Glutamatergic neuron (in vitro differentiated cells): Measurements from ENCODE around the gene FAM20B. TPM values are rescaled to one million over a fixed set of nuclear protein-coding genes. Genes with fewer than 3 reads are reported as not detected.
"Not testable (repeated sequence)": the region's sequence is repeated elsewhere in the genome, so short reads cannot be mapped to it uniquely, and the experiment has no call there.

ENCODE experiments used
- DNase-seq: peaks from one replicate; pipeline ENCODE4 v3.0.0; 2022
- H3K27ac Mint-ChIP-seq: one replicate; pipeline ENCODE4 v1.8.0; 2020; ENCODE audit warnings: mild to moderate bottlenecking, mixed read lengths, inconsistent platforms; ENCODE audit not compliant: unreplicated experiment
- H3K27me3 Mint-ChIP-seq: one replicate; pipeline ENCODE4 v1.8.0; 2020; ENCODE audit warnings: mild to moderate bottlenecking, moderate library complexity, mixed read lengths, inconsistent platforms; ENCODE audit not compliant: unreplicated experiment
- H3K36me3 Mint-ChIP-seq: one replicate; pipeline ENCODE4 v1.8.0; 2020; ENCODE audit warnings: mild to moderate bottlenecking, mixed read lengths, inconsistent platforms; ENCODE audit not compliant: unreplicated experiment
- H3K4me1 Mint-ChIP-seq: one replicate; pipeline ENCODE4 v1.8.0; 2020; ENCODE audit warnings: mild to moderate bottlenecking, low read depth, mixed read lengths, inconsistent platforms; ENCODE audit not compliant: unreplicated experiment
- H3K4me3 Mint-ChIP-seq: one replicate; pipeline ENCODE4 v1.8.0; 2020; ENCODE audit warnings: mild to moderate bottlenecking, mixed read lengths, inconsistent platforms; ENCODE audit not compliant: unreplicated experiment
- H3K9me3 Mint-ChIP-seq: one replicate; pipeline ENCODE4 v1.8.0; 2020; ENCODE audit warnings: mild to moderate bottlenecking, moderate library complexity, mixed read lengths, inconsistent platforms; ENCODE audit not compliant: unreplicated experiment
- CTCF ChIP-seq: fragments of 200-600 bp; sonication (generic); IDR thresholded peaks from one replicate; pipeline ENCODE4 v1.5.0; 2021; ENCODE audit not compliant: partially characterized antibody, unreplicated experiment
- total RNA-seq: library from RNA; stranded (reverse); fragmentation: NEBNext Ultra II Directional; extraction: Animal tissue kit (Norgen Biotek cat#: 25700); gene quantifications from one replicate; pipeline ENCODE4 v1.2.1, GENCODE V29; 2021; ENCODE audit not compliant: unreplicated experiment

FAM20B gene
- total RNA-seq, 1 donor from 2014 or later, result 39.3 TPM

GRCh38 chr1:178997428-178997827 lies 28.3 kb upstream of the FAM20B start:
- TF ChIP-seq CTCF, result no peak
- no peaks in the 10 kb centered on the region for H3K4me1 Mint-ChIP-seq
- H3K36me3 Mint-ChIP-seq, result peaks cover 26% of the 10 kb centered on the region

GRCh38 chr1:178998295-178998694 lies 27.4 kb upstream of the FAM20B start:
- Mint-ChIP-seq H3K9me3 (peaks cover 8% of the 10 kb centered on the region), H3K4me3 (no peak overlapping the region)

More at GRCh38 chr1:178997428-178997827, 28.3 kb upstream of the FAM20B start:
- Mint-ChIP-seq H3K27me3 (no peaks in the 10 kb centered on the region), H3K4me3 (no peak overlapping the region), H3K27ac (no peak overlapping the region), H3K9me3 (peaks cover 9% of the 10 kb centered on the region)
- DNase-seq, result no peak

GRCh38 chr1:178999061-178999460 lies 26.6 kb upstream of the FAM20B start:
- H3K4me3 Mint-ChIP-seq, result no peak overlapping the region
- DNase-seq, result no peak
- H3K4me1 Mint-ChIP-seq, result peaks cover 6% of the 10 kb centered on the region
- H3K27ac Mint-ChIP-seq, result no peak overlapping the region
- TF ChIP-seq CTCF, result no peak
- peaks cover 19% of the 10 kb centered on the region for H3K36me3 Mint-ChIP-seq
- peaks cover 4% of the 10 kb centered on the region for H3K9me3 Mint-ChIP-seq
- H3K27me3 Mint-ChIP-seq, result peaks cover 2% of the 10 kb centered on the region

More at GRCh38 chr1:178998295-178998694, 27.4 kb upstream of the FAM20B start:
- Mint-ChIP-seq H3K27me3 (no peaks in the 10 kb centered on the region), H3K4me1 (peaks cover 6% of the 10 kb centered on the region), H3K27ac (no peak overlapping the region), H3K36me3 (peaks cover 25% of the 10 kb centered on the region)
- DNase-seq, result no peak
- TF ChIP-seq CTCF, result no peak

- H3K4me1 Mint-ChIP-seq, result peaks cover 7% of the 10 kb centered on the region
- H3K27me3 Mint-ChIP-seq, result peaks cover 2% of the 10 kb centered on the region
- no peak for DNase-seq
- no peak overlapping the region for H3K4me3 Mint-ChIP-seq
- H3K36me3 Mint-ChIP-seq, result peaks cover 9% of the 10 kb centered on the region
- no peaks in the 10 kb centered on the region for H3K9me3 Mint-ChIP-seq
- TF ChIP-seq CTCF, result no peak
- H3K27ac Mint-ChIP-seq, result no peak overlapping the region
These were observed 24.2 kb upstream of the FAM20B start for GRCh38 chr1:179001451-179001850.

- H3K36me3 Mint-ChIP-seq, H3K4me1 Mint-ChIP-seq, H3K27me3 Mint-ChIP-seq, H3K27ac Mint-ChIP-seq, H3K9me3 Mint-ChIP-seq, H3K4me3 Mint-ChIP-seq, DNase-seq: not testable (repeated sequence)
These were observed 23.6 kb upstream of the FAM20B start for GRCh38 chr1:179002064-179002463.
